ENCODE results near the gene MELTF.

GRCh38 chr3:196969134-196969659, 60.4 kb downstream of the MELTF start:
- TF ChIP-seq TBL1XR1 (IDR thresholded peaks at IDR 0.05; ENCODE audit: borderline replicate concordance, low read length, partially characterized antibody) (no peak), GATAD2A (CRISPR knock-in tag; IDR thresholded peaks at IDR 0.05) (no peak; the same call in 1 of the 2 replicates), CTCF (CRISPR knock-in tag; IDR thresholded peaks at IDR 0.05) (no peak), ZNF609 (CRISPR knock-in tag; IDR thresholded peaks at IDR 0.05; ENCODE audit: borderline replicate concordance) (no peak), CEBPB (IDR thresholded peaks at IDR 0.05; ENCODE audit: borderline replicate concordance, low read depth, low read length) (no peak)

Data from HepG2 (cell line).